ENCODE measurements around the gene CCDC15.

Gene CCDC15

GRCh38 chr11:125090816-125091215 is 136.8 kb downstream of the CCDC15 start:
- Histone ChIP-seq H3K27me3 (no peaks in the 10 kb centered on the region), H3K4me3 (ENCODE audit: low read depth in 1 of 2, low read length in 1 of 2) (no peak overlapping the region), H3K4me1 (ENCODE audit: control insufficient read depth in 1 of 2, insufficient read depth in 1 of 2, low read depth in 1 of 2, low read length in 1 of 2) (no peaks in the 10 kb centered on the region), H3K9me3 (no peaks in the 10 kb centered on the region), H3K27ac (no peak overlapping the region), H3K36me3 (peaks cover 4% of the 10 kb centered on the region)
- no peak for TF ChIP-seq CTCF (IDR thresholded peaks at IDR 0.05)
